Left lung (tissue), 10 donors: ENCODE data around the gene PLEKHJ1. TPM values are rescaled to one million over a fixed set of nuclear protein-coding genes. Genes with fewer than 3 reads are reported as not detected.

Experiments
- ATAC-seq: fragments of 200-7000 bp; cut with Tn5 transposase; one replicate; pipeline ENCODE4 v1.9.1; 2020; ENCODE audit warnings: moderate library complexity
- DNase-seq, 4 donors: peaks; one replicate each; pipeline ENCODE4 v3.0.0-alpha.2; 2013 to 2020
- H3K27ac ChIP-seq, 2 donors: fragments of 200-600 bp; sonication (generic) in 1 of 2; one replicate each; pipeline versions ENCODE4 v1.5.0 to v1.8.0; 2020 to 2021
- H3K27me3 ChIP-seq, 2 donors: fragments of 200-600 bp; sonication (generic) in 1 of 2; one replicate each; pipeline versions ENCODE4 v1.5.0 to v1.8.0; 2020 to 2021
- H3K36me3 ChIP-seq, 2 donors: fragments of 200-600 bp; sonication (generic) in 1 of 2; one replicate each; pipeline versions ENCODE4 v1.5.0 to v1.8.0; 2020 to 2021
- H3K4me1 ChIP-seq, 2 donors: fragments of 200-600 bp; one replicate each; pipeline ENCODE4 v1.8.0; 2021
- H3K4me3 ChIP-seq, 2 donors: fragments of 200-600 bp; sonication (generic) in 1 of 2; one replicate each; pipeline versions ENCODE4 v1.5.0 to v1.8.0; 2020 to 2021; ENCODE audit warnings: mild to moderate bottlenecking in 1 of 2
- H3K9me3 ChIP-seq, 2 donors: fragments of 200-600 bp; sonication (generic) in 1 of 2; one replicate each; pipeline versions ENCODE4 v1.5.0 to v1.8.0; 2020 to 2021
- CTCF ChIP-seq, 2 donors: fragments of 200-600 bp; sonication (generic) in 1 of 2; IDR thresholded peaks; one replicate each; pipeline versions ENCODE4 v1.5.0 to v1.8.0; 2021; ENCODE audit warnings: antibody characterized with exemption in 2 of 2
- intact Hi-C, 2 donors: fragments of 100-400 bp; cut with DNase I; formaldehyde crosslinking; loops; one replicate each; pipeline versions ENCODE4 v1.11.2 to v1.14.2; 2022
- polyA plus RNA-seq, 6 donors: library from polyadenylated mRNA; unstranded; fragments of 120-200 nt; gene quantifications; one replicate each; pipeline ENCODE4 v1.2.1, GENCODE V29; 2013; ENCODE audit not compliant: insufficient read length in 6 of 6
- total RNA-seq, 2 donors: library from RNA; stranded (reverse); fragmentation: NEBNext Ultra II Directional; extraction: Animal tissue kit (Norgen Biotek cat#: 25700); gene quantifications; one replicate each; pipeline ENCODE4 v1.2.1, GENCODE V29; 2021
- donor health status: DM: no; HTN: yes; CAD: no.
- donor health status: DM: no; HTN: no; CAD: no.

The PLEKHJ1 gene
- total and polyA plus RNA-seq, 8 donors, result 44.0 to 74.4 (median 56.5) TPM

GRCh38 chr19:2224754-2225349, 11.3 kb downstream of the PLEKHJ1 start:
- Histone ChIP-seq H3K4me3 (no peak overlapping the region), H3K36me3 (peaks cover 0 to 100% of the 10 kb centered on the region in 2 donors), H3K27me3 (no peaks in the 10 kb centered on the region), H3K9me3 (no peaks in the 10 kb centered on the region), H3K27ac (no peak overlapping the region), H3K4me1 (no peaks in the 10 kb centered on the region)
- no peak for ATAC-seq
- intact Hi-C loops, result no loop called here
- DNase-seq, result no peak
- no peak for TF ChIP-seq CTCF (IDR thresholded peaks at IDR 0.05)

- no peaks in the 10 kb centered on the region for H3K4me1 ChIP-seq
- ATAC-seq (no peak), DNase-seq (no peak)
- no peak overlapping the region for H3K27ac ChIP-seq
- intact Hi-C loops, result no loop called here
- H3K9me3 ChIP-seq, result no peaks in the 10 kb centered on the region
- peaks cover 0 to 100% of the 10 kb centered on the region in 2 donors for H3K36me3 ChIP-seq
- no peak for TF ChIP-seq CTCF (IDR thresholded peaks at IDR 0.05)
- H3K4me3 ChIP-seq, result no peak overlapping the region
- no peaks in the 10 kb centered on the region for H3K27me3 ChIP-seq
These were observed 12.2 kb downstream of the PLEKHJ1 start for GRCh38 chr19:2223959-2224358.

- Histone ChIP-seq H3K4me1 (no peaks in the 10 kb centered on the region), H3K9me3 (no peaks in the 10 kb centered on the region), H3K27me3 (no peaks in the 10 kb centered on the region), H3K27ac (no peak overlapping the region), H3K36me3 (peaks cover 0 to 100% of the 10 kb centered on the region in 2 donors), H3K4me3 (no peak overlapping the region)
- DNase-seq (no peak), ATAC-seq (no peak)
- no peak for TF ChIP-seq CTCF (IDR thresholded peaks at IDR 0.05)
- intact Hi-C loops, result no loop called here
These were observed 12.7 kb downstream of the PLEKHJ1 start for GRCh38 chr19:2223391-2223790.

- intact Hi-C loops, result no loop called here
- Histone ChIP-seq H3K36me3 (peaks cover 0 to 100% of the 10 kb centered on the region in 2 donors), H3K9me3 (no peaks in the 10 kb centered on the region), H3K27ac (no peak overlapping the region), H3K4me3 (no peak overlapping the region), H3K4me1 (no peaks in the 10 kb centered on the region), H3K27me3 (no peaks in the 10 kb centered on the region)
- DNase-seq (no peak), ATAC-seq (no peak)
- TF ChIP-seq CTCF (IDR thresholded peaks at IDR 0.05), result no peak
These were observed 14.2 kb downstream of the PLEKHJ1 start for GRCh38 chr19:2221918-2222317.

GRCh38 chr19:2221250-2221831, 14.8 kb downstream of the PLEKHJ1 start:
- TF ChIP-seq CTCF (IDR thresholded peaks at IDR 0.05), result no peak
- Histone ChIP-seq H3K4me1 (no peaks in the 10 kb centered on the region), H3K27me3 (no peaks in the 10 kb centered on the region), H3K4me3 (no peak overlapping the region), H3K9me3 (no peaks in the 10 kb centered on the region), H3K27ac (no peak overlapping the region), H3K36me3 (peaks cover 0 to 100% of the 10 kb centered on the region in 2 donors)
- ATAC-seq, result no peak
- intact Hi-C loops, result no loop called here
- no peak for DNase-seq
